NCI-H82 treated with DMSO at 0.1 percent for 48 hours (cell line): ENCODE measurements around the gene MLYCD.
"Not testable (repeated sequence)": the region's sequence is repeated elsewhere in the genome, so short reads cannot be mapped to it uniquely, and the experiment has no call there.

ENCODE experiments used
- DNase-seq: peaks from one replicate; lab custom pipeline; 2025; ENCODE audit not compliant: unreplicated experiment; lab: John Stamatoyannopoulos, UW

Gene MLYCD

DNA sequence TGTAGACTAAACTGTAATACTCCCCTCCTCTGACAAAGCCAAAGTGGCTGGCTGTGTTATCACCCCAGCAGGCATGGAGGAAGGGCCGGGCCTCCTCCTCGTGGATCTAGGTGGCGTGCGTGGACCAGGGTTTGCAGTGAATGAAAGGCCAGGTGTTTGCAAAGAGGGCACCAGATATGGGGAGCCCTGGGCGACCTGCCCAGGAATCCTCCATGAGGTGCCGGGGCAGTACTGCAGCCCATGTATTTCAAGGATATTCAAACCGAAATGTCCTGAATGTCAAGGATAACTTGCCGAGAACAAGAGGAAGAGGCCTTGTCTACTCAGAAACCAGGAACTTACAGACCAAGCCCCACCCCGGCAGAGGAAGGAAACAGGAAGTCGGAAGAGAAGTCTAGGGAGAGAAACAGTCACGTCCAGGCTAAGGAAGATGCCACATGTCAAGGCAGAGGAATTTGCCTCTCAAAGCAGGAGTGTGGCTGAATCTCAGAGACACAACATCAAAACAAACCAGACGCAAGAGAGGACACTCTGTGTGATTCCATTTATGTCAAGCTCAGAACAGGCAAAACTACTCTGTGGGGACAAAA lies 40.4 kb downstream of the MLYCD start:
- DNase-seq: no peak

DNA sequence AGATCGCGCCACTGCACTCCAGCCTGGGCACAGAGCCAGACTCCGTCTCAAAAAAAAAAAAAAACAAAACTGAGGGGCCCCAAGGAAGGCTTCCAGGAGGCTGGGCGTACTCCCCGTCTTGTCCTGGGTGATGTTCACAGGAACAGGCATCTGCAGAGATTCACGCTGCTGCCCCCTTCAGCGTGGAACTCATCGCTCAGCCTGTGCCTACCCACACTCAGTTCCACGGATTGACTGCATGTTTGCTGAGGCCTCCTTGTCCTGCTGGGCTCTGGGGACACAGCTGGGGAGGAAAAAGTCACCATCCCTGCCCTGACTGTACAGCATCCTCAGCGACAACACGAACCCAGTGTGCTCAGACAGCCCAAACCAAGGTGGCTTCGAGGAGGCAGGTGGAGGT lies 41.2 kb downstream of the MLYCD start:
- no peak for DNase-seq

DNA sequence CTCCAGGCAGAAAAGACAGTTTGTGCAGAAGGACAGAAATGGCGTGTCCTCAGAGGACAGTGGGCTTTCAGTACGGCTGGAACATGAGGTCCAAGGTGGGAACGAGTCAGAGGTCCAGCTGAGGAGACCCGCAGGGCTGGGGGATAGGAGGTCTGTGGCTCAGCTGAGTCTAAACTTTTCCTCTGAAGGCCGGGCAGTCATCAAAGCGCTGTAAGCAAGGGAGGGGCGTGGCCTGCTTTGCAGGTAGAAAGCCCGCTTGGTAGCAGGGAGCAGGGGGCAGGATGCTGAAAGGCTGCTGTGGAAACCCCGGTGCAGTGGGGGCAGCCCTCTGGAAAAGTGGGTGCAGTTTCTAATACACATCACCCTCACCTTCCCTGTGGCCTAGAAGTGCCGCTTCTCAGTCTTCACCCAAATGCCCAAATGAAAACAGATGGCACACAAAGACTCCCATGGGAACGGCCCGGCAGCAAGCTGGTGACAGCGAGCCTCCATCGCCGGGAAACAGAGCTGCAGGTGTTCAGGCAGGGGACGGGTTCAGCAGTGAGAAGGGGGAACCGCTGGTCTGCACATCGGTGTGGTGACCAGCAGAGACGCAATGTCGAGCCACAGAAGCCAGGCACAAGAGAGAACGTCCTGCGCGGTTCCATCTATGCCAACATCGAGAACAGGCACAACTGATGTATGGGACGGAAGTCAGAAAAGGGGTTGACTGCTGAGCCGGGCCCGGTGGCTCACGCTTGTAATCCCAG lies 41.9 kb downstream of the MLYCD start:
- DNase-seq: no peak

DNA sequence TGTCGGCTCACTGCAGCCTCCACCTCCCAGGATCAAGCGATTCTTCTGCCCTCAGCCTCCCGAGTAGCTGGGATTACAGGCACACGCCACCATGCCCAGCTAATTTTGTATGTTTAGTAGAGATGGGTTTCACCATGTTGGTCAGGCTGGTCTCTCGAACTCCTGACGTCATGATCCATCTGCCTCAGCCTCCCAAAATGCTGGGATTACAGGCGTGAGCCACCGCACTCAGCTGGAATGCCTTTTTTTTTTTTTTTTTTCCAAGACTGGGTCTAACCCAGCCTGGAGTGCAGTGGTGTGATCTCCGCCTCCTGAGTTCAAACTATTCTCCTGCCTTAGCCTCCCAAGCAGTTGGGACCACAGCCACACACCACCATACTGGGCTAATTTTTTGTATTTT lies 42.6 kb downstream of the MLYCD start:
- not testable (repeated sequence) for DNase-seq

DNA sequence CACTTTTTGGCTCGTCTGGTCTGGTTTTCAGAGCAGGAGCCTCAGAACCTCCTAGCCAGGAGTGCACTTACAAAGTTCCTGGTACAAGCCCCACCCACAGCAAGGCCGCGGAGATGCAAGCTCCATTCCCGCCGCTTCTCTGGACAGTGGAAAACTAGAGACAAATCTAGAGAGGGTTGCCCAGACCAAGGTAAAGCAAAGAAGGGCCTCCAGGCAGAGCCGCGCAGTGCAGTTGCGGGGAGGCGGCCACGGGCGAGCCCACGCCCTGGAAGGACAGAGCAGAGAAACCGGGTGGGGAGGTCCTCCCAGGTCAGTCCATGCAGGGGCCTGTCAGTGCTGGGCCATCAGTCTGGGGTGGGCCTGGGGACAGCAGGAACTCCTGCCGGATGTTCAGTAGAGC lies 43.2 kb downstream of the MLYCD start:
- DNase-seq: no peak

DNA sequence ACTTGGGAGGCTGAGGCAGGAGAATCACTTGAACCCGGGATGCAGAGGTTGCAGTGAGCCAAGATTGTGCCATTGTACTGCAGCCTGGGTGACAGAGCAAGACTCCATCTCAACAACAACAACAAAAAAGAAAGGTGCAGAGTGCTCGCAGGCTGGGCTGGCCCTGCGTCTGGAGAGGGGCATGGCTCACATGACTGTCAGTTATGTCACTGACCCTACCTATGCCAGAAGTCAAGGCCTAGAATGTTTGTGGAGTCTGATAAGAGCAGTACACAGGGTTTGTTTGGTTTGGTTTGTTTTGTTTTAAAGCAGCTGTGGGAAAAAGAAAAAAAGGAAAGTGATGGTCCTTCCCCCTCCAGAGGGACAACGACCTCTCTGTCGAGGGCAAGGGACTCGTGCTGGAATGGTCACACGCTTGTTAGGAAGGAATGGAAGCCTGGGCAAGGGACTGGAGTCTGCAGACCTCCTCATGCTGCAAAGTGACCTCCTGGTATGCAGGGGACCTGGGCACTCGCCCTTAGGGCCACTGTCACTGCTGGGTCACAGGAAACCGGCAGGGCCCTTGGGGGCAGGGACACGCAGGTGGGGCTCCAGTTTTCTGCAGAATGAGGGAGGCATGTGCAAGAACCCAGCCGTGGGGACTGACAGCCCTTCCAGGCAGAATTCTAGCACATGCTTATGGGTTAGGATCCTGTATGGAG lies 44.0 kb downstream of the MLYCD start:
- DNase-seq: no peak

DNA sequence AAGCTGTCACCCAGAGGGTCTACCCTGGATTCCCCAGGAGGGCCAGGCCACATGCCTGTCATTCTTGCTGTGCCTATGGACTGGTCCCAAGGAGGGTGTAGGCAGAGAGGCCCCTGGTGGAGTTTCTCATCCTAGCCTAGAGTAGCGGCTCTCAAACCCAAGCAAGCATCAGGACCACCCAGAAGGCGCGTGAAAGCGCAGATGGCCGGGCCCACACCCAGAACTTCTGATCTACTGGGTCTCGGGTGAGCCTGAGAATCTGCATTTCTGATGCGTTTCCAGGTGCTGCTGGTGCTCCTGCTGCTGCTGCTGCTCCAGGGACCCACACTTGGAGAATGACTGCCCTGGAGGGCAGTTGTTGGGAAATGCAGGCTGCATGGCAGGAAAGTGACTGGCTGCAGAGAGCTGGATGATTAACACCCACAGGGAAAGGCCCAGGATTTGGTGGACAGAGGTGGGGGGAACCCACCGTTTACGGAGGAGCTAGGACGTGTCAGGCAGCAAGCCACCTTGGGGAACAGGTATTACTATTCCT lies 44.7 kb downstream of the MLYCD start:
- no peak for DNase-seq

DNA sequence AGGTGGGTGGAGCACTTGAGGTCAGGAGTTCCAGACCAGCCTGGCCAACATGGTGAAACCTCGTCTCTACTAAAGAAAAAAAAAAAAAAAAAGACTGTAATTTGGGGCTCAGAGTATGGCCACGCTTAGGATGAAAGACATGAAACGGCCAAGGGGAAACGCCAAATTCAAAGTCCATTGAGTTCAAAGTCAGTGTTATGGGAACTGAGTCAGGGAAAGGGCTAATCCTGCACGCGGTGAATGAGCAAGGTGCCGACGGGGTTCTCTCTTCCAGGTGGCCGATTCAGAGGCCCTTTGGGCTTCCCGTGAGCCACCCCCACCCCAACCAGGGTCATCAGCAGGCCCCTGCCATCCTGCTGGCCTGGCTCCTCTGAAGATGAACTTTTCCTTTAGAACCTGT lies 46.7 kb downstream of the MLYCD start:
- no peak for DNase-seq

DNA sequence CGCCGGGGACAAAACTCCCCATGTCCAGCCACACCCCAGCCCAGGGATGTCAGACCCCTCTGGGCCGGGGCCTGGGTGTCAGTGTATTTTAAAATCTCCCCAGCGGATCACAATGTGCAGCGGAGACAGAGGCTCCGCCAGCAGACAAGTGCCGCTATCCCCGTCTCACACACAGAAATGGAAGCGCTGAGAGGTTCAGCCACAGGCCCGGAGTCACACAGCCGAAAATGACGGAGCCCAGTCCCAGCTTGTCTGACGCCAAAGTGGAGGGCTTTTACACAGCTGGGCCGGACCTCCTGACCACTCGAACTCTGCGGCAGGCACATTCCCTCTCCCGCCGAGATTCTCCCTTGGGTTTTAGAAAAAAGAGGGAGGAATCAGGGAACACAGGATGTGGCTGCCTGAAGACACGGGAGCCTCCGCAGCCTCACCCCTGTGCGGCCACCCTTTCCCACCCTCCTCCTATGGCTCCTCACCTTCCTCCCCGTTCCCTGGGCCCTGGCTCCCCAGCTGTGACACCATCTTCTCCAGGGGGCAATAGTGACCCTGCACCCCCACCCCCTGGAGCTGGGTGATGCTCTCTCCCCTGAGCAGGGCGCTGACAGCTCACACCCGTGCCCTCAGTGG lies 47.4 kb downstream of the MLYCD start:
- DNase-seq: no peak

DNA sequence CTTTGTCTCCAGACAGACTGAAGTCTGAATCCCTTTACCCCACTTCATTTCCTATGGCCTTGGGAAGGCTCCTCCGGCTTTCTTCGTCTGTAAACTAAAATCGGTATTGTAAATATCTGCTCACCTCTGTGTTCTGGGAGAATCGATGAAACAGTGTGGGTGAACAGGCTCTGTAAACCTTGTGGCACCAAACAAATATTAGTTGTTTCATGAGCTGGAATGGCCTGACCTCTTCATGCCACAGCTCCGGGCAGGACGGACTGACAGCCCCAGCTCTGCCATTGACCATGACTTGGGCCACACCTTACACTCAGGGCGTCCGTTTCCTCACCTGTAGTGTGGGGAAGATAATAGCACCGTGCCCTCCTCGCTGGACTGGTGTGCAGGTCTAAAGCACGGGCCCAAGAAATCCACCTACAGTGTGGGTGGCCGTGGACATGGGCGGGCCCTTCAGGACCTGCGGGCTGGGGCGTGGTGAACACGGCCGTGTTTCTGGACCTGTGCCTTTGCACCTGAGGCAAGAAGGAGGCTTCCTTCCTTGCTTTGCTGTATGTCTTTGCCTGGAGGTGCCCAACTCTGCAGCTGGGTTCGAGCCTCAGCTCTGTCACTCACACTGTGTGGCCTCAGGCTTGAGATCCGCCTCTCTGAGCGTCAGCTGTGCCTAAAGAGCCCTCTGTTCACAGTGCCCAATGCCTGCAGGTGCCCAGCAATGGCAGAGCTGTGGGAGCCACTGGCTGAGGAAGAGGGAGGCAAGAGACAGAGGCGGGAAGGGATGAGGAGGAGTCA lies 48.1 kb downstream of the MLYCD start:
- no peak for DNase-seq

DNA sequence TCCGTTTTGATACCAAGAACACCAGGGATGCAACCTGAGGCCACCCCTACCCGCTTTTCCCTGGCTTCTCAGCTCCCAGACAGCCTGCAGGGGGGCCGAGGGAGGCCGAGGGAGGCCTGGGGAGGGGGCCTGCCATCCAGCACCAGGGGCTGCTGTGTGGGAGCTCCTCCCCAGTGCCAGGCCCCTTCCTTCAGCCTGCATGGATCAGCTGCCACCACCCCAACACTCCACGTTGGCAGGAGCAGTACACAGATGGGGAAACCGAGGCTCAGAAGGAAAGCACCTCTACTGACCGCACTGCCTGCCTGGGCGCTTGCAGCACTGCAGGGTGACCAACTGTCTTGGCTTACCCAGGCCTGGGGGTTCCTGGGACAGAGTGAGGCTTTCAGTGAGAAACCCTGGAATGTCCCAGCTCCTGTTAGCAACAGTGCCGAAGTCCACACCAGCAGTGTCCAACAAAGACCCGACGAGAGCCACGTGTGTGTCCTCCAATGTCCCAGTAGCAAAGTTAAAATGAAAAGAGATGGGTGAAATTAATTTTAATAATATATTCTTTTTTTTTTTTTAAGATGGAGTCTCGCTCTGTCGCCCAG lies 48.8 kb downstream of the MLYCD start:
- DNase-seq: no peak

DNA sequence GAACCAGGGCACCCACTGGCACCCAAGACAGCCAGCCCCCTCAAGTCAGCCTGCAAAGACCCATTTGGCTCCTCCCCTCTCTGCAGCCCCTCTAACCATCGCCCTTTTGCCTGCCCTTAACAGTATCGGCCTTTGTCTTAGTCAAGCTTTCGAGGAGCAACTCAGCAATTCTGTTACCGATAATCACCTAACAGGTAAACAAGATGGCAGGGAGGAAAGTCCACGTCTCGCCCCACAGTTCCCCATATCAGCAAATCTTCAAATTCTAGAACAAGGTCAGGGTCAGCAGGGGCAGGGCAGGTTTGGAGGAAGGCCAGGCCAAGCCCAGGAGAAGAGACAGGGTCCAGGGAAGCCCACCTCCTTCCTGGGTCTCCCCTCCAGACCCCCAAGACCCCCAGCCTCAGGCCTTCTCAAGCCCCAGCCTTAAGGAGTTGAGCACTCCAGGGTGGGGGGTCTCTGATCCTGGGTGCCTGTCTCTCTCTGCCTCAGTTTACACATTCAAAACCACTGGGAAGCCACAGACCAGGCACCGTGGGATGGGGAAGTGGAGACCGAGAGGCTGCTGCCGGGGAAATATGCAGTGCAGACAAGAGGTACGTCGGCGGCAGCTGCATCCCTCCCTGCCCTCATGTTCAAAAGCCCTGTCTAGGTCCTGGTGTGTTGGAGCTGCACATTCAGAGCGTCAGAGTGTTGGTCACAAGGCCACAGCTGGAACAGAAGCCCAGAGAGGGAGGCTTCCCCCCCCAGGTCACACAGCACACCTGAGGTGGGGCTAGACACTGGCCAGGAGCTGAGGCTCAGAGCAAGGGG lies 50.2 kb downstream of the MLYCD start:
- DNase-seq: no peak

DNA sequence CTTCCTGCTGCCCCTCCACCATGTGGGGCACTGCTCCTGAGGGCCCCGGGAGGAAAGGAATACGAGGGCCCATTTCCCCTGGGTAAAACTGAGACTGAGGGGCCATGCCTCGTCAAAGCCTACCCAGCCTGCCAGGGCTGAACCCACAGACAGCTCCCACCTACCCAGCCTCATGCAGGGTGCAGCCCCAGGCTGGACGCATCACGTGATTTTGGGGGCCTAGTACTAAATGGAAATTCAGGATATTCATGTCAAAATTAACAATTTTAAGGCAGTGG lies 50.7 kb downstream of the MLYCD start:
- no peak for DNase-seq

DNA sequence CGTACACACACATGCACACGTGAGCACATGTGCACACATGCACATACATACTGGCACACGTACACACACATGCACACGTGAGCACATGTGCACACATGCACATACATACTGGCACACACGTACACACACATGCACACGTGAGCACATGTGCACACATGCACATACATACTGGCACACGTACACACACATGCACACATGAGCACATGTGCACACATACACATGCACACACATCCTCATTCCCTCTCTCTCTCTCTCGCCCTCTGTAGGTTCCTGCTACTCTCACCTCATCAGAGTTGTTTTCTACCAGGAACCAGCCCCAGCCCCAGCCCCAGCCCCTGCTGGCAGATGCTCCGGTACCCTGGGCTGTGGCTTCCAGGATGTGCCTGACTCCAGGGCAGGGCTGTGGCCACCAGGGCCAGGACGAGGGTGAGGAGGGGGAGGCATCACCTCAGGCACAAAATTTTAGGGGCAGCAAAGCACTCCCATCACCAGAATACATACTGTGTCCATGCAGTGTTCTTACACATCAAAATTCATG lies 52.0 kb downstream of the MLYCD start:
- not testable (repeated sequence) for DNase-seq

DNA sequence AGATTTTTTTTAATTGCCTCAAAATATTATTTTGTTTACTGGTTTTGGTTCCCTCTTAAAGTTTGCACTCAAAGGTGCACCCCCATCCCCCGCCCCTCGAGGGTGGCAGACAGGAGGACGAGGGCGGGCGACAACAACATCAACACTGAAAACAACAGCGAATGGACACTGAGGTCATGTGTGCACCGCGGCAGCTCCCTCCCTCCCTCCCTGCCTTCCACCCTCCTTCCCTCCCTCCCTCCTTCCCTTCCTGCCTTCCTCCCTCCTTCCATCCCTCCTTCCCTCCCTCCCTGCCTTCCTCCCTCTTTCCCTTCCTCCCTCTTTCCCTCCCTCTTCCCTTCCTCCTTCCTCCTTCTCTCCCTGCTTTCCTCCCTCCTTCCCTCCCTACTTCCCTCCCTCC lies 52.6 kb downstream of the MLYCD start:
- no peak for DNase-seq

DNA sequence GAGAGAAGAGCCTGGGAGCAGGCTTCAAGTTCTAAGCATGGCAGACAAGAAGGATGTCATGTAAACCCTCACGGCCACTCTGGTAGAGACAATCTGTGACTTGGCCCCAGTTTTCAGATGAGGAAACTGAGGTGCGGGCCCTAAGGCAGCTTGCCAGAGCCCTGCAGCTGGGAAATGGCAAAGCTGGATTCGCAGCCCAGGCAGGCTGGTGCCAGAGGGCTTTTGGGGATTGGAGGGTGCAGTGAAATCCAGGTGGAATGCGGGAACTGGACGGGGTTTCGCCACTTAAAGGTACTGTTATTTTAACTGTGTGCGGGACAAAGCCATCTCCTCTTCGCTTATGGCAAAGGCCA lies 53.6 kb downstream of the MLYCD start:
- no peak for DNase-seq

DNA sequence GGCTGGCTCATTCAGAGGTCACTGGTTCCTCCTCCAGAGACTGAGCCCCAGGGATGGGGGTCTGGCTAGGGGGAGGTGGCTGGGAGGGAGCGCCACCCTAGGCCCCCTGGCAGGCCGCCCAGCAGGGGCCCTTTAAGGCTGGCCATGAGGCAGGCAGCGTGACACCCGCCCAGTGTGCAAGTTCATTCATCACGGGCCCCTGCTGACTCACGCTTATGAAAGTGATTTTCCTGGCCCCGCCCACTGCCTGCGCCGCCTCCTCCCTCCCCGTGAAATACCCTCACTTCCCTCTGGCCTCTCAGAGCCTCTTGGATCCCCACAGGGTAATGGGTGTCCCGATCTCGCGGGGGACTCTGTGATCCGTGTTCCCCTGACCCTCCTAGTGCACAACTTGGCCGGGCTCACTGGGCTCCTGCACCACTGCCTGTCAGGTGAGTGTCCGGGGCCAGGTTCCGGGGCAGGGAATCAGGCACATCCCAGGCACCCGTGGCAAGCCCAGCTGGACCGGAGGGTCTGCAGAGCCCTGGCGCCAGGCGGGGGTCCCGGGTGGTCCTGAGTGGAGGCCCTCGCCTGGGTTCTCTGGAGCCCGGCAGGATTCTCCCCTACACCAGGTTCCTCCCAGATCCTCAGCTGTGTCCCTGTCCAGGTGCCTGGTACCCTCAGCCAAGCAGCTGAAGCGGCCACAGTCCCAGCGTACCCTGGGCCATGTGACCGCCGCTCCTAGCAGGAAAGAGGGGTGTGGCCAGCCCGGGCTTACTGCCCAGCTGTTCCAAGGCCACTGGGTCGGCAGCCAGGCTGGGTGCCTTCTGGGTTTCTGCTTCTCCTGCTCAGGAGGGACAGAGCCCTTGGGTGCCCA lies 54.3 kb downstream of the MLYCD start, which contains the start of gene OSGIN1:
Gene OSGIN1 (plus strand): TSS at position 301 of the 856 bp plus-strand sequence. CDS start 4,432 bp downstream, outside the sequence.
- DNase-seq: peak; percentile 38

DNA sequence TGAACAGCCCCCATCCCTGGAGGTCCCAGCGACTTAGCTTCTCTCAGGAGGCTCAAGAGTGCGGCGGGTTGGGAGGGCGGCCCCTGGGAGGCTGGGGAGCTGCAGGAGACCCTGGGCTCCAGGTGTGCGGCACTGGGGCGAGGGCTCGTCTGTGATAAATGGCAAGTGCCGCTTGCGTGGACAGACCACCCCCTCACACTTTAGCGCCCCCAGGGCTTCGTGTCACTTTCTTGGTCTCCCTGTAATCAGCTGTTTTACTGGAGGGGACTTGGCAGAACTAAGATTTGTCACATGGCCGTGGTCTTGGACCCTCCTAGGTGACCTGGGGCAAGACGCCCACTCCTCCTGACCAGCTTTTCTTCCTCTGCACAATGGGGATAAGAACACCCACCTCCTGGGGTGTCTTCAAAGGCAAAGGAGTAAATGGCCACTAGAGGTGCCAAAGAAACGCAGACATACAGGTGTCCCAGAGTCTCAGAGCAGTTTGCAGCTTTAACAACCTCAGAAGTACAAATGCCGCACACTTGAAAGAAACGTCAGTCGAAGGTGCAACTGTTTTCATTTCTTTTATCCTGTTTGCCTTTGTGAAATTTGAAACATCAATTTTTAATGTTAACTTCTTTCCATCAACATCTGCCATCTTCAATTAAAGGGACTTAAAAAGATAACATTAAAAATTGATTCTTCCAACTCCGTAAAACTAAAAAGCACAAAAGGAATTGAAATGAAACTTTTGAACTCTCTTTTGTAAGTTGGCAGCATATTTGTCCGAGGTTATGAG lies 55.1 kb downstream of the MLYCD start:
- DNase-seq: no peak
